Upper lobe of left lung (tissue), 6 donors: ENCODE results near the gene DROSHA. TPM values are rescaled to one million over a fixed set of nuclear protein-coding genes. Genes with fewer than 3 reads are reported as not detected.

ENCODE experiments used
- ATAC-seq, 2 donors: fragments of 200-7000 bp; cut with Tn5 transposase; one replicate each; pipeline ENCODE4 v1.9.1; 2022; ENCODE audit warnings: mild to moderate bottlenecking in 2 of 2, moderate library complexity in 2 of 2; ENCODE audit not compliant: low FRiP score in 2 of 2
- DNase-seq, 2 donors: peaks; one replicate each; pipeline ENCODE4 v3.0.0-alpha.2; 2019 to 2020
- H3K27ac ChIP-seq, 4 donors: fragments of 200-600 bp; sonication (generic); one replicate each; pipeline ENCODE4 v1.5.1; 2016 to 2019
- H3K27me3 ChIP-seq, 4 donors: fragments of 200-600 bp; sonication (generic); one replicate each; pipeline ENCODE4 v1.5.1; 2017 to 2019
- H3K36me3 ChIP-seq, 4 donors: fragments of 200-600 bp; sonication (generic); one replicate each; pipeline ENCODE4 v1.5.1; 2016 to 2019
- H3K4me1 ChIP-seq, 4 donors: fragments of 200-600 bp; sonication (generic); one replicate each; pipeline ENCODE4 v1.5.1; 2018 to 2019
- H3K4me3 ChIP-seq, 4 donors: fragments of 200-600 bp; sonication (generic); one replicate each; pipeline ENCODE4 v1.5.1; 2017 to 2019; ENCODE audit warnings: mild to moderate bottlenecking in 2 of 4, moderate library complexity in 1 of 4
- H3K9me3 ChIP-seq, 4 donors: fragments of 200-600 bp; sonication (generic); one replicate each; pipeline ENCODE4 v1.5.1; 2018 to 2019
- CTCF ChIP-seq, 6 experiments: fragments of 450-650 bp in 4 of 6; fragments of 200-600 bp in 2 of 6; sonication (generic) in 2 of 6; IDR thresholded peaks; one replicate each; pipeline ENCODE4 v1.5.1; 2016 to 2019; ENCODE audit warnings: antibody characterized with exemption in 6 of 6
- EP300 ChIP-seq, 4 donors: sonication (generic); formaldehyde crosslinking; IDR thresholded peaks; one replicate each; pipeline ENCODE4 v1.5.1; 2017; ENCODE audit warnings: antibody characterized with exemption in 4 of 4, control low read depth in 2 of 4
- POLR2A ChIP-seq, 4 donors: fragments of 450-650 bp; IDR thresholded peaks; one replicate each; pipeline ENCODE4 v1.5.1; 2016 to 2017; ENCODE audit warnings: antibody characterized with exemption in 4 of 4, mild to moderate bottlenecking in 2 of 4
- POLR2AphosphoS5 ChIP-seq, 2 donors: sonication (generic); formaldehyde crosslinking; IDR thresholded peaks; one replicate each; pipeline ENCODE4 v1.5.1; 2017; ENCODE audit warnings: antibody characterized with exemption in 2 of 2
- WGBS, 2 donors: methylation state at CpG; one replicate each; pipeline ENCODE4 v1.1.5; 2017 to 2018; 5-methylcytosine and 5-hydroxymethylcytosine counted together
- total RNA-seq, 6 donors: library from RNA; depleted of rRNA in 4 of 6; stranded (reverse); fragments of >200 nt in 4 of 6; gene quantifications; one replicate each; pipeline versions ENCODE4 v1.1.0 to v1.2.1, GENCODE V29; 2016 to 2021
- donor health status: DM: no; HTN: no; CAD: no; lungs with moderate emphysema.
- donor health status: DM: no; HTN: yes; CAD: no; lungs with severe emphysema.

DROSHA gene
- total RNA-seq, 6 donors from 2014 or later: 26.7 to 68.3 (median 50.9) TPM

- ATAC-seq (no peak), DNase-seq (no peak)
- no peak overlapping the region for H3K27ac ChIP-seq
- peaks cover 0 to 53% (median 42%) of the 10 kb centered on the region in 4 donors for H3K36me3 ChIP-seq
- H3K4me1 ChIP-seq: no peaks in the 10 kb centered on the region
- TF ChIP-seq POLR2A (IDR thresholded peaks at IDR 0.05) (no peak), POLR2AphosphoS5 (IDR thresholded peaks at IDR 0.05) (no peak), EP300 (IDR thresholded peaks at IDR 0.05) (no peak), CTCF (IDR thresholded peaks at IDR 0.05) (no peak)
- no peaks in the 10 kb centered on the region for H3K27me3 ChIP-seq
- no peak overlapping the region for H3K4me3 ChIP-seq
- H3K9me3 ChIP-seq: peaks cover 0 to 9% (median 7%) of the 10 kb centered on the region in 4 donors
- WGBS, 2 donors: 0% methylated on average over 1 of the region's 1 CpG
Measured at GRCh38 chr5:31452314-31452713, 79.6 kb downstream of the DROSHA start.

- ATAC-seq: no peak
- WGBS, 2 donors: 97 to 100% methylated on average over 1 of the region's 1 CpG
- H3K36me3 ChIP-seq: peaks cover 0 to 59% (median 40%) of the 10 kb centered on the region in 4 donors
Measured at GRCh38 chr5:31449962-31450361, 81.9 kb downstream of the DROSHA start.

GRCh38 chr5:31449174-31449573 lies 82.7 kb downstream of the DROSHA start:
- Histone ChIP-seq H3K4me3 (no peak overlapping the region), H3K36me3 (peaks cover 0 to 62% (median 40%) of the 10 kb centered on the region in 4 donors), H3K9me3 (no peaks in the 10 kb centered on the region), H3K27me3 (no peaks in the 10 kb centered on the region), H3K27ac (no peak overlapping the region), H3K4me1 (no peaks in the 10 kb centered on the region)
- no peak for DNase-seq
- ATAC-seq: no peak
- no peak for TF ChIP-seq POLR2A (IDR thresholded peaks at IDR 0.05)
- TF ChIP-seq CTCF (IDR thresholded peaks at IDR 0.05): no peak
- no peak for TF ChIP-seq POLR2AphosphoS5 (IDR thresholded peaks at IDR 0.05)
- TF ChIP-seq EP300 (IDR thresholded peaks at IDR 0.05): no peak
- WGBS, 2 donors: 96 to 98% methylated on average over 7 of the region's 7 CpGs

More at GRCh38 chr5:31449962-31450361, 81.9 kb downstream of the DROSHA start:
- Histone ChIP-seq H3K9me3 (no peaks in the 10 kb centered on the region), H3K4me3 (no peak overlapping the region), H3K4me1 (no peaks in the 10 kb centered on the region), H3K27ac (no peak overlapping the region), H3K27me3 (no peaks in the 10 kb centered on the region)
- no peak for DNase-seq
- TF ChIP-seq CTCF (IDR thresholded peaks at IDR 0.05) (no peak), POLR2A (IDR thresholded peaks at IDR 0.05) (no peak), EP300 (IDR thresholded peaks at IDR 0.05) (no peak), POLR2AphosphoS5 (IDR thresholded peaks at IDR 0.05) (no peak)

GRCh38 chr5:31445041-31445600 lies 86.8 kb downstream of the DROSHA start:
- Histone ChIP-seq H3K4me3 (no peak overlapping the region), H3K27me3 (no peaks in the 10 kb centered on the region), H3K4me1 (peaks cover 0 to 7% (median 0%) of the 10 kb centered on the region in 4 donors), H3K36me3 (peaks cover 0 to 49% (median 31%) of the 10 kb centered on the region in 4 donors), H3K27ac (no peak overlapping the region), H3K9me3 (no peaks in the 10 kb centered on the region)
- DNase-seq (no peak), ATAC-seq (no peak)
- no peak for TF ChIP-seq POLR2AphosphoS5 (IDR thresholded peaks at IDR 0.05)
- no peak for TF ChIP-seq EP300 (IDR thresholded peaks at IDR 0.05)
- no peak for TF ChIP-seq POLR2A (IDR thresholded peaks at IDR 0.05)
- 92 to 93% methylated on average over 4 of the region's 4 CpGs for WGBS, 2 donors

GRCh38 chr5:31443572-31443971 lies 88.3 kb downstream of the DROSHA start:
- Histone ChIP-seq H3K27ac (no peak overlapping the region), H3K9me3 (no peaks in the 10 kb centered on the region), H3K27me3 (no peaks in the 10 kb centered on the region), H3K36me3 (peaks cover 0 to 40% (median 19%) of the 10 kb centered on the region in 4 donors), H3K4me1 (peaks cover 0 to 7% (median 0%) of the 10 kb centered on the region in 4 donors), H3K4me3 (no peak overlapping the region)
- no peak for DNase-seq
- TF ChIP-seq POLR2A (IDR thresholded peaks at IDR 0.05): no peak
- no peak for TF ChIP-seq EP300 (IDR thresholded peaks at IDR 0.05)
- TF ChIP-seq CTCF (IDR thresholded peaks at IDR 0.05): no peak
- no peak for TF ChIP-seq POLR2AphosphoS5 (IDR thresholded peaks at IDR 0.05)
- no peak for ATAC-seq
- WGBS, 2 donors: 93 to 94% methylated on average over 3 of the region's 3 CpGs
